Chondrocyte (in vitro differentiated cells): ENCODE data around the gene KIFC3. TPM values are rescaled to one million over a fixed set of nuclear protein-coding genes. Genes with fewer than 3 reads are reported as not detected.

Experiments
- DNase-seq: peaks from one replicate; pipeline ENCODE4 v3.0.0; 2021; ENCODE audit warnings: mixed read lengths, low spot score
- H3K27ac Mint-ChIP-seq: one replicate; pipeline ENCODE4 v1.8.0; 2021; ENCODE audit warnings: mild to moderate bottlenecking, moderate library complexity, mixed read lengths; ENCODE audit not compliant: unreplicated experiment
- H3K27me3 Mint-ChIP-seq: 2 replicates; pipeline ENCODE4 v1.8.0; 2021; ENCODE audit warnings: low read depth, mixed read lengths
- H3K36me3 Mint-ChIP-seq: 2 replicates; pipeline ENCODE4 v1.8.0; 2021; ENCODE audit warnings: low read depth, mixed read lengths
- H3K4me1 Mint-ChIP-seq: 2 replicates; pipeline ENCODE4 v1.8.0; 2021; ENCODE audit warnings: low read depth, mild to moderate bottlenecking, mixed read lengths
- H3K4me3 Mint-ChIP-seq: one replicate; pipeline ENCODE4 v1.8.0; 2021; ENCODE audit warnings: mild to moderate bottlenecking, moderate library complexity, mixed read lengths; ENCODE audit not compliant: unreplicated experiment
- H3K9me3 Mint-ChIP-seq: 2 replicates; pipeline ENCODE4 v1.8.0; 2021; ENCODE audit warnings: low read depth, mixed read lengths
- total RNA-seq: library from RNA; stranded (reverse); gene quantifications from 3 replicates; pipeline ENCODE4 v1.2.1, GENCODE V29; 2021
- TF ChIP-seq, protein P1 (sequence below): fragments of 200-600 bp; sonication (generic); IDR thresholded peaks from 2 replicates; pipeline ENCODE4 v1.5.0; 2021; ENCODE audit warnings: antibody characterized with exemption, mild to moderate bottlenecking, moderate library complexity

Gene KIFC3
- total RNA-seq, 1 donor from 2014 or later, result 75.6 TPM

- Mint-ChIP-seq H3K4me3 (no peak overlapping the region), H3K9me3 (no peaks in the 10 kb centered on the region), H3K27me3 (no peaks in the 10 kb centered on the region), H3K27ac (peak overlapping the region; percentile 77), H3K4me1 (peaks cover 70% of the 10 kb centered on the region), H3K36me3 (no peaks in the 10 kb centered on the region)
- TF ChIP-seq, protein P1, sequence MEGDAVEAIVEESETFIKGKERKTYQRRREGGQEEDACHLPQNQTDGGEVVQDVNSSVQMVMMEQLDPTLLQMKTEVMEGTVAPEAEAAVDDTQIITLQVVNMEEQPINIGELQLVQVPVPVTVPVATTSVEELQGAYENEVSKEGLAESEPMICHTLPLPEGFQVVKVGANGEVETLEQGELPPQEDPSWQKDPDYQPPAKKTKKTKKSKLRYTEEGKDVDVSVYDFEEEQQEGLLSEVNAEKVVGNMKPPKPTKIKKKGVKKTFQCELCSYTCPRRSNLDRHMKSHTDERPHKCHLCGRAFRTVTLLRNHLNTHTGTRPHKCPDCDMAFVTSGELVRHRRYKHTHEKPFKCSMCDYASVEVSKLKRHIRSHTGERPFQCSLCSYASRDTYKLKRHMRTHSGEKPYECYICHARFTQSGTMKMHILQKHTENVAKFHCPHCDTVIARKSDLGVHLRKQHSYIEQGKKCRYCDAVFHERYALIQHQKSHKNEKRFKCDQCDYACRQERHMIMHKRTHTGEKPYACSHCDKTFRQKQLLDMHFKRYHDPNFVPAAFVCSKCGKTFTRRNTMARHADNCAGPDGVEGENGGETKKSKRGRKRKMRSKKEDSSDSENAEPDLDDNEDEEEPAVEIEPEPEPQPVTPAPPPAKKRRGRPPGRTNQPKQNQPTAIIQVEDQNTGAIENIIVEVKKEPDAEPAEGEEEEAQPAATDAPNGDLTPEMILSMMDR, result no peak
- DNase-seq, result no peak
These were observed 5.1 kb upstream of the KIFC3 start for GRCh38 chr16:57807252-57807967.

- Mint-ChIP-seq H3K36me3 (no peaks in the 10 kb centered on the region), H3K4me1 (peaks cover 72% of the 10 kb centered on the region), H3K4me3 (no peak overlapping the region), H3K27ac (no peak overlapping the region), H3K27me3 (no peaks in the 10 kb centered on the region), H3K9me3 (no peaks in the 10 kb centered on the region)
- TF ChIP-seq, protein P1, result no peak
- DNase-seq, result no peak
These were observed 2.9 kb upstream of the KIFC3 start for GRCh38 chr16:57805176-57805575.

DNA sequence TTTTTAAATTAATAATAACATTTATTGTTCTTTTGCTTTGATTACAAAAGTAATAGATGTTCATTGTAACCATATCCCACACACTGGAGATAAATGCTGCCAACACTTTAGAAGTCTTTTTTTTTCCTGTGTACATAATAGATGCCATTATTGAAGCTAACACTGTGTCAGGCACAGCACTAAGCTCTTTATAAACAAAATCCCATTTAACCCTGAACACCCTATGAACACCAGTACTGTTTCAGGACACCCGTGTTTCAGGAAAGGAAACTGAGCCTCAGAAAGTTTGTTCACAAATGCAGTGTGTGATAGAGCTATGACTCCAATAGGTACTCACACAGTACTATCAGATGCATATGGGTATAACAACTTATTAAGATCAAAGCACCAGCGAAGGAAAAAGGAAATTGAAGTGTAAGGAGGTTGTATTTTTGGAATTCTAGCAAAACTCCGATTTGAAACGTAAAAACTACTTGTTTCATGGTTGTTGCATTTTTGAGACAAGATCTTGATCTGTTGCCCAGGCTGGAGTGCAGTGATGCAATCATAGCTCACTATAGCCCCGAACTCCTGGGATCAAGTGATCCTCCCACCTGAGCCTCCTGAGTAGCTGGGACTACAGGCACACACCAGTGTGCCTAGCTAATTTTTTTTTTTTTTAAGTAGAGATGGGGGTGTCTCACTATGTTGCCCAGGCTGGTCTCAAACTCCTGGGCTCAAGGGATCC, 2.0 kb upstream of the KIFC3 start:
- Mint-ChIP-seq H3K36me3 (no peaks in the 10 kb centered on the region), H3K27ac (peak overlapping the region; percentile 20), H3K9me3 (no peaks in the 10 kb centered on the region), H3K4me1 (peaks cover 72% of the 10 kb centered on the region), H3K4me3 (no peak overlapping the region), H3K27me3 (no peaks in the 10 kb centered on the region)
- TF ChIP-seq, protein P1, result no peak
- DNase-seq, result no peak

DNA sequence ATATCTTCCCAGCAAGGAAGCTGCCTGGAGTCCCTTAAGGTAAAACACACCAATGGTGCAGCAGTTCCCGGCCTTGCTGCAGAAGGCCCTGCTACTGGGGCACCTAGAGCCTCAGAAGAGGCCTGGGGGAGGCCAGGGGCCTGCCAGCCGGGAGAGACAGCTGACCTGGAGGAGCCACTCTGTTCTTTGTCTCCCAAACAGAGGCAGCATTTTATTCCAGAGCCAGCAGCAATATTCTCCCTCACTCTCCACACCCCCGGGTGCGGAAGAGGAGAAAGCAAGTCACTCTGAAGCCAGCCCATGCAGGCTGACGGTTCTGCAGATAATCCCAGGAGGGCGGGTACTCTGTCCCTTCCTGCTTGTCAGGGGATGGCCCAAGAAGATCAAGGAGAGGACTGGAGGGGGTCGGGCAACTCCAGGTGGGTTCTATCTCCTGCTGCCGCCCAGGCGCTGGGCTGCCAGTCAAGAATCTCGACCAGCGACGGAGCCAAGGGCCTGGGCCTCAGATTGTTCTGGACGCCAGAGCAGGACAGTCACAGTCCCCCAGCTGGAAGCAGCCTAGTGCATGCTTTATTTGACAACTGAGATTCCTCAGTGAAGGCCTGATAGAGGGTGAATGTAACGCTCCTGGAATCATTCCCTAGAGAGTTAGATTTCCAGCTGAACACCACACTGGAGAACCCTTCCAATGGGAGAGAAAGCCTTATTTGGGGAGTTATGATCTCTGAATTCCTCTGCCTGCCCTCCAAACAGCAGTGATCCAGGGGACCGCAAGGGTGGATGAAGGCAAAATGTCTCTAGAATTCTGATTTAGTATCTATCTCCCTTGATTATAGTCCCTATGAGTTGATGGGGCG, 1.1 kb upstream of the KIFC3 start:
- H3K27ac Mint-ChIP-seq, result peak overlapping the region; percentile 96
- H3K9me3 Mint-ChIP-seq, result no peaks in the 10 kb centered on the region
- no peaks in the 10 kb centered on the region for H3K27me3 Mint-ChIP-seq
- peaks cover 76% of the 10 kb centered on the region for H3K4me1 Mint-ChIP-seq
- H3K36me3 Mint-ChIP-seq, result no peaks in the 10 kb centered on the region
- DNase-seq, result no peak
- H3K4me3 Mint-ChIP-seq, result peak overlapping the region; percentile 85
- TF ChIP-seq, protein P1, result no peak

- Mint-ChIP-seq H3K27ac (peak overlapping the region; percentile 92), H3K4me3 (peak overlapping the region; percentile 84)
- no peak for DNase-seq
These were observed 416 bp downstream of the KIFC3 start for GRCh38 chr16:57801809-57802340.

More at GRCh38 chr16:57801809-57802340, 416 bp downstream of the KIFC3 start:
- Mint-ChIP-seq H3K27me3 (no peaks in the 10 kb centered on the region), H3K36me3 (peaks cover under 1% of the 10 kb centered on the region), H3K9me3 (no peaks in the 10 kb centered on the region), H3K4me1 (peaks cover 71% of the 10 kb centered on the region)
- TF ChIP-seq, protein P1, result no peak
